Measurements from ENCODE around the gene CHI3L1.
"Not testable (repeated sequence)": the region's sequence is repeated elsewhere in the genome, so short reads cannot be mapped to it uniquely, and the experiment has no call there.

Gene CHI3L1

GRCh38 chr1:203186446-203187303 lies at the start of gene CHI3L1:
CHI3L1 (minus strand) TSS chr1:203186704; CDS start chr1:203186623, 81 bp downstream.
- H3K4me3 ChIP-seq = peak within 1 kb of the TSS in 2 of 7 experiments; percentile 21 to 23
- H3K27ac ChIP-seq = peak within 1 kb of the TSS in 17 of 21 experiments; percentile 10 to 83 (median 58)

DNA sequence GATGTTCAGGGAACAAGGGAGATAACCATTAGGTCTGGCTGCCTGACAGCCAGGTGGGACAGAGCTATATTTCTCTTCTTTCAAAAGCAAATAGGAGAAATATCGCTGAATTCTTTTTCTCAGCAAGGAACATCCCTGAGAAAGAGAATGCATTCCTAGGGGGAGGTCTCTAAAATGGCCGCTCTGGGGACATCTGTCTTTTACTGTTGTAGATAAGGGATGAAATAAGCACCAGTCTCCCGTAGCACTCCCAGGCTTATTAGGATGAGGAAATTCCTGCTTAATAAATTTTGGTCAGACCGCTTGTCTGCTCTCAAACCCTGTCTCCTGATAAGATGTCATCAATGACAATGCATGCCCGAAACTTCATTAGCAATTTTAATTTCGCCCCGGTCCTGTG lies 48.4 kb upstream of the CHI3L1 start:
- not testable (repeated sequence) for H3K4me3 ChIP-seq, H3K27ac ChIP-seq

GRCh38 chr1:203229471-203230135 lies 43.1 kb upstream of the CHI3L1 start, which contains the start of gene CHIT1:
CHIT1 (minus strand) TSS chr1:203229673; CDS start chr1:203229636, 37 bp downstream.
- no peak within 1 kb of the TSS for H3K27ac ChIP-seq
- no peak within 1 kb of the TSS for H3K4me3 ChIP-seq

DNA sequence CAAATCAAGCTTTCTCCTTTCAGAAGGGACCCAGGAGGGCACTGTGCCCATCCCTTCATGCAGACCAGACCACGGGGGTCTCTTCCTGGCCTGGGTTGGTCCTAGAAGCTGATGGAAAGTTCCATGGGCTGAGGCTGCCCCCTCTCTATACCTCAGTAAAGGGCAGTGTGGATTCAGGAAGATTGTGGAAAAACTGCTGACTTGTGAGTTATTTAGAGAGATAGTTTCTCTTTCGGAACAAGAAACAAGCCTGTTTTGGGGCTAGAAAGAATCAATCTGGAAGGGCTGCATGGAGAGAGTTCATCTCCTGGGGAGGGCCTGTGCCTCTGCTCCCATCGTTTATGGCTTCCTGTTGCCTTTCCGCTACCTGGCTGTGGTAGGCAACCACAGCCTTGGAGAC lies 42.2 kb upstream of the CHI3L1 start:
- Histone ChIP-seq H3K4me3 (no peak overlapping the region), H3K27ac (no peak overlapping the region)

DNA sequence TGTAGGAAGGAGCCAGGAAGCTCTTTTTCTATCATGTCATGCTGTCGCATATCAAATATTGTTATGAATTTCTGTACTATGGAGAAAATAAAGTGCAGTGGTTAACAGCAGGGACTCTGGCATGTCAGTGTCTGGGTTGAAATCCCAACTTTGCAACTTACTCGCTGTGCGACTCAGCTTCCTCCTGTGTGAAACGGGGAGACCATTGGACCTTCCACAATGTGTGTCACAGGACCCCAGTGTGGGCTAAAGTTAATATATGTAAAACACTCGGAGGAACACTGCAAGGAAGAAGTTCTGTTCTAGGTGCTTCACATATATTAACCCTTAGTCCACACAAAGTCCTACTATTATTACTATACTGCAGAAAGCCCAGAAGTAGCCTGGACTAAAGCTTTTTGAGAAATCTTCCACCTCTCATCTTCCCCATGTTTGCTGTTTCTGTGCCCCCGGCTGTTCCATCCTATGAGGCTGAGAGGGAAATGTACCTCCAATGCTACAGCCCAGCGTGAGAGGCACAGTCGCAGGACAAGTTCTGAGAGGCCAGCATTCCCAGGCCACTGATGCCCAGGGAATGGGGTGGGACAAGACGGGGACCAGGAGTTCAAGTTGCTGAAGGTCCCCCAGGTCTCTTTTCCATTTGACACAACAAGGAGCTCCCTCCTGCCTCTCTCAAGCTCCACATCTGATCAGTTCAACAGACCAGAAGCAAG lies 41.0 kb upstream of the CHI3L1 start:
- no peak overlapping the region for H3K27ac ChIP-seq
- H3K4me3 ChIP-seq = no peak overlapping the region

DNA sequence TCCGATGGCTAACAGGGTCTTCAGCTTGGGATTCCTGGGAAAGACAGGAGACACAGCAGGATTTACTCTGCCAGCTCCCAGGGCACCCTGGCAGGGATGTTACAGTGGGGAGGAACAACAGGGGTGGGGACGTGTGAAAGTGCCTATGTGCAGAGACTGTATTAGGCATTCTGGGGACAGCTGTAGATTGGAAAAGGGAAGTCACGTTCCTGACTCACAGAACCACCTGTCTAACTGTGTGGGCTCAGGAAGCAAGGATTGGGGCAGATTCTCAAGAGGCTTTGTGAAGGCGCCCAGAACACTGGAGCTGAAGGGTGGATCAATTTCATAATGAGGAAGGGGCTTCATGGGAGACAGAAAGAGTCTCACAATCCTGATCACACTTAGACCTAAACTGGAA lies 38.6 kb upstream of the CHI3L1 start:
- no peak overlapping the region for H3K27ac ChIP-seq
- H3K4me3 ChIP-seq = no peak overlapping the region

DNA sequence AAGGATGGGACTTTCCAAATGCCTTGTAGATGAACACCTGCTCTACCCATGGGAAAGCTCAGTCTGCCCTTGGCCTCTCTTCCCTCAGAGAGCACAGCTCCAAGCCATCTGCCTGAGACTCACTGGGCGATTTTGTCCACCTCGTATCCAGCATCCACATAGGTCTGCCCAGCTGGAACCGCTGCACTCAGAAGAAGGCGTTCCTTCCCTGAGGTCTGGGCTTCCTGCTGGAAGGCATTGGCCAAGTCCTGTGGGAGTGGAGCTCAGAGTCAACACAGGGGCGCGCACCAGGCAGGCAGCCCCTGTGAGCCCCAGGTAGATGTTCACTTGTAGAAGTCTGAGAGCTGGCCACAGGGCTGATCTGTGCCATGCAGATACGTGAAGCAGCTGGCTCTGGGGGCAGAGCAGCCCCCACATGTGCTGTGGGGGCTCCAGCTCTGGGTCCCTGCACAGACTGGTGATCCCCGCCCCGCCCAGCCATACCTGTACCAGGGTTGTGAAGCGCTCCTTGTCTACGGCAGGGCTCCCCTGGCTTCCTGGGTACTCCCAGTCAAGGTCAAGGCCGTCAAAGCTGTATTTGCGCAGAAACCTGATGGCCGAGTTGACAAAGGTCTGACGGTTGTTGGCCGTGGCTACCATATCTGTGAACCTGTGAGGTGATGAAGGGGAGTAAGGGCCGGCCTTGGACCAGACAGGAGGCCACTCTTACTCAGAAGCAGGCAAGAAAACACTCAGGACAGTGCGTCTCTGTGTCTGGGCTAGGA lies 36.7 kb upstream of the CHI3L1 start:
- Histone ChIP-seq H3K27ac (no peak overlapping the region), H3K4me3 (no peak overlapping the region)

GRCh38 chr1:203219934-203220333 lies 33.4 kb upstream of the CHI3L1 start:
- no peak overlapping the region for H3K4me3 ChIP-seq
- no peak overlapping the region for H3K27ac ChIP-seq

GRCh38 chr1:203219171-203219570 lies 32.7 kb upstream of the CHI3L1 start:
- Histone ChIP-seq H3K27ac (no peak overlapping the region), H3K4me3 (no peak overlapping the region)

GRCh38 chr1:203217668-203218067 lies 31.2 kb upstream of the CHI3L1 start:
- Histone ChIP-seq H3K4me3 (no peak overlapping the region), H3K27ac (no peak overlapping the region)

- H3K4me3 ChIP-seq = no peak overlapping the region
These were observed 30.7 kb upstream of the CHI3L1 start for GRCh38 chr1:203217139-203217655.

GRCh38 chr1:203216274-203217138 lies 30.0 kb upstream of the CHI3L1 start:
- Histone ChIP-seq H3K4me3 (no peak overlapping the region), H3K27ac (no peak overlapping the region)

More at GRCh38 chr1:203217139-203217655, 30.7 kb upstream of the CHI3L1 start:
- no peak overlapping the region for H3K27ac ChIP-seq

GRCh38 chr1:203215573-203215972 lies 29.1 kb upstream of the CHI3L1 start:
- Histone ChIP-seq H3K27ac (no peak overlapping the region), H3K4me3 (no peak overlapping the region)

GRCh38 chr1:203214871-203215270 lies 28.4 kb upstream of the CHI3L1 start:
- H3K4me3 ChIP-seq = no peak overlapping the region
- no peak overlapping the region for H3K27ac ChIP-seq

DNA sequence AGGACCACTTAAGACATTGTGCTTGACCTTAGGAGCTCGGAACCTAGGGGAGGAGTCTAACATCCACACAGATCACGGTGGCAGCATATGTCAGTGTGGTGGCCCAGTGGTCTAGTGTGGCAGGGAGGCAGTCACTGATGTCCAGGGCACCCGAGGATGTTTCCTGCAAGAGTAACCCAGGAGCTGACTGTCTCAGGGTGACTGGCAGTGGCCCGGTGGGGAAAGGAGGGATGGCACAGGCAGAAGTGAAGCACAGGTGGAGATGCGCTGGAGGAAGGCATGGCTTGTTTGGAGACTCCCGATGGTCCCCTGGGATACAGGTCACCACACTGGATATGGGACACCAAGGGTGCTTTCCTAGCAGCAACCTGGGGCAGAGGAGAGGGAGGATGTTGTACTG lies 26.6 kb upstream of the CHI3L1 start:
- no peak overlapping the region for H3K27ac ChIP-seq
- no peak overlapping the region for H3K4me3 ChIP-seq

GRCh38 chr1:203211812-203212211 lies 25.3 kb upstream of the CHI3L1 start:
- Histone ChIP-seq H3K27ac (no peak overlapping the region), H3K4me3 (no peak overlapping the region)

DNA sequence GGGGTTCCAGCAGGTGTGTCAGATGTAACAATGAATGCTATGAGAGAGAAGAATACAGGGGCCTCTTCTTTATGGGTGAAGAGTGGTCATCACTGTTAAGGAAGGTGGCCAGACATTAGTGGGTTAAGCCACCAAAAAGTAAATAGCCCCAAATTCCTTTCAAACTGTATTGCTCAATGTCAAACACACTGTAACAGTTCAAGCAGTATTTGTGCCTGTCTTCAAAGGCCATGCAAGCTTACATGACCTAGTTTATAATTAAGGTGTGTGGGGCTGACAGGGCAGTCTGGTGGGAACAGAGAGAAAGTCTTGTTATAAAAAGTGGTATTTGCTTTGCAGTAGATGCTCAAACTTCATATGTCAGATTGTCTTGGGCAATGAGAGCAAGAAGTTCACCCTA lies 24.5 kb upstream of the CHI3L1 start:
- Histone ChIP-seq H3K4me3 (no peak overlapping the region), H3K27ac (no peak overlapping the region)

- no peak overlapping the region for H3K4me3 ChIP-seq
- no peak overlapping the region for H3K27ac ChIP-seq
These were observed 23.8 kb upstream of the CHI3L1 start for GRCh38 chr1:203210350-203210749.

GRCh38 chr1:203208181-203208580 lies 21.7 kb upstream of the CHI3L1 start:
- no peak overlapping the region for H3K27ac ChIP-seq
- no peak overlapping the region for H3K4me3 ChIP-seq
